Transverse colon (tissue), 4 donors: ENCODE measurements around the gene COL4A1. TPM values are rescaled to one million over a fixed set of nuclear protein-coding genes. Genes with fewer than 3 reads are reported as not detected.

Experiments
- DNase-seq: peaks from one replicate; pipeline ENCODE4 v3.0.0-alpha.2; 2019
- H3K27ac ChIP-seq, 4 donors: fragments of 200-600 bp; sonication (generic); 2 replicates each; pipeline ENCODE4 v1.5.1; 2016 to 2018; ENCODE audit warnings: inconsistent platforms in 4 of 4
- H3K27me3 ChIP-seq: fragments of 200-600 bp; sonication (generic); 2 replicates; pipeline ENCODE4 v1.5.1; 2017; ENCODE audit warnings: inconsistent platforms
- H3K36me3 ChIP-seq, 4 donors: fragments of 200-600 bp; sonication (generic); 2 replicates each; pipeline ENCODE4 v1.5.1; 2017 to 2019; ENCODE audit warnings: inconsistent platforms in 4 of 4
- H3K4me1 ChIP-seq, 4 donors: fragments of 200-600 bp; sonication (generic); 2 replicates each; pipeline ENCODE4 v1.5.1; 2017 to 2020; ENCODE audit warnings: inconsistent platforms in 4 of 4
- H3K4me3 ChIP-seq, 4 donors: fragments of 200-600 bp; sonication (generic); 1 replicate in 1 of 4; 2 replicates in 3 of 4; pipeline versions ENCODE4 v1.5.1 to v1.6.1; 2017 to 2019; ENCODE audit warnings: inconsistent platforms in 4 of 4
- H3K9me3 ChIP-seq, 2 donors: fragments of 200-600 bp; sonication (generic); 2 replicates each; pipeline ENCODE4 v1.5.1; 2017 to 2019; ENCODE audit warnings: inconsistent platforms in 2 of 2
- CTCF ChIP-seq, 5 experiments: fragments of 200-600 bp in 3 of 5; fragments of 450-650 bp in 2 of 5; sonication (generic) in 3 of 5; IDR thresholded peaks; 1 replicate in 2 of 5; 2 replicates in 3 of 5; pipeline ENCODE4 v1.5.1; 2016 to 2017; ENCODE audit warnings: antibody characterized with exemption in 5 of 5, inconsistent platforms in 3 of 5, mild to moderate bottlenecking in 2 of 5, moderate library complexity in 1 of 5
- EP300 ChIP-seq: sonication (generic); formaldehyde crosslinking; IDR thresholded peaks from one replicate; pipeline ENCODE4 v1.6.1; 2017; ENCODE audit warnings: antibody characterized with exemption, low read depth
- POLR2A ChIP-seq: fragments of 450-650 bp; IDR thresholded peaks from one replicate; pipeline ENCODE4 v1.6.1; 2016; ENCODE audit warnings: antibody characterized with exemption, mild to moderate bottlenecking, moderate library complexity
- POLR2AphosphoS5 ChIP-seq, 3 donors: sonication (generic); formaldehyde crosslinking; IDR thresholded peaks; one replicate each; pipeline ENCODE4 v1.6.1; 2016; ENCODE audit warnings: antibody characterized with exemption in 3 of 3
- WGBS, 2 donors: methylation state at CpG; one replicate each; pipeline ENCODE4 v1.1.5; 2018; ENCODE audit warnings: low coverage in 1 of 2; 5-methylcytosine and 5-hydroxymethylcytosine counted together
- in situ Hi-C, 4 donors: fragments of 200-750 bp; cut with MboI; loops; one replicate each; pipeline versions ENCODE4 v1.15.0 to v1.15.1; 2017; ENCODE audit warnings: low sequenced_read_pairs in 3 of 4, low pct_ligation_motif_present in 1 of 4, low pct_unique_long_range_greater_than_20kb in 1 of 4
- intact Hi-C: fragments of 100-400 bp; cut with DNase I; formaldehyde crosslinking; loops from one replicate; pipeline ENCODE4 v1.15.1; 2023; ENCODE audit warnings: low total_unique reads
- total RNA-seq, 4 donors: library from RNA; depleted of rRNA; stranded (reverse); fragments of >200 nt; gene quantifications; one replicate each; pipeline ENCODE4 v1.1.0, GENCODE V29; 2016

Gene COL4A1
- total RNA-seq, 4 donors from 2014 or later: 46.4 to 180 (median 99.2) TPM

- Histone ChIP-seq H3K27me3 (no peaks in the 10 kb centered on the region), H3K9me3 (no peaks in the 10 kb centered on the region), H3K27ac (peak overlapping the region in 1 of 4 donors; percentile 19), H3K36me3 (peaks cover 0 to 6% (median 0%) of the 10 kb centered on the region in 4 donors), H3K4me3 (no peak overlapping the region), H3K4me1 (peaks cover 0 to 3% (median 0%) of the 10 kb centered on the region in 4 donors)
- no peak for DNase-seq
- in situ Hi-C loops (no loop called here), intact Hi-C loops (no loop called here)
- 70 to 72% methylated on average over 9 to 10 of the region's 10 CpGs for WGBS, 2 donors
- TF ChIP-seq CTCF (IDR thresholded peaks at IDR 0.05) (no peak), POLR2A (no peak), POLR2AphosphoS5 (IDR thresholded peaks at IDR 0.05) (no peak), EP300 (no peak)
Measured at GRCh38 chr13:110161112-110161882, 145.7 kb downstream of the COL4A1 start.

GRCh38 chr13:110158226-110158625, 148.7 kb downstream of the COL4A1 start:
- no peak for DNase-seq
- Histone ChIP-seq H3K9me3 (no peaks in the 10 kb centered on the region), H3K27me3 (no peaks in the 10 kb centered on the region), H3K4me1 (peaks cover 0 to 3% (median 0%) of the 10 kb centered on the region in 4 donors), H3K27ac (no peak overlapping the region), H3K4me3 (no peak overlapping the region), H3K36me3 (peaks cover 0 to 13% (median 3%) of the 10 kb centered on the region in 4 donors)
- in situ Hi-C loops (no loop called here), intact Hi-C loops (no loop called here)
- TF ChIP-seq POLR2AphosphoS5 (IDR thresholded peaks at IDR 0.05) (no peak), EP300 (no peak), POLR2A (no peak), CTCF (IDR thresholded peaks at IDR 0.05) (no peak)
- 63% methylated on average over 2 of the region's 2 CpGs; no CpG with 5 or more reads in 1 of the 2 donors for WGBS, 2 donors

GRCh38 chr13:110157718-110158117, 149.2 kb downstream of the COL4A1 start:
- WGBS, 2 donors: 88% methylated on average over 1 of the region's 1 CpG; no CpG with 5 or more reads in 1 of the 2 donors
- Histone ChIP-seq H3K27ac (no peak overlapping the region), H3K27me3 (no peaks in the 10 kb centered on the region), H3K4me1 (peaks cover 0 to 3% (median 0%) of the 10 kb centered on the region in 4 donors), H3K36me3 (peaks cover 0 to 13% (median 1%) of the 10 kb centered on the region in 4 donors), H3K9me3 (no peaks in the 10 kb centered on the region), H3K4me3 (no peak overlapping the region)
- intact Hi-C loops: no loop called here
- DNase-seq: no peak
- no peak for TF ChIP-seq EP300
- TF ChIP-seq CTCF (IDR thresholded peaks at IDR 0.05): no peak
- TF ChIP-seq POLR2AphosphoS5 (IDR thresholded peaks at IDR 0.05): no peak
- TF ChIP-seq POLR2A: no peak
- in situ Hi-C loops: no loop called here

- H3K27ac ChIP-seq: peak overlapping the region in 1 of 4 donors; percentile 5
- TF ChIP-seq POLR2AphosphoS5 (IDR thresholded peaks at IDR 0.05): no peak
- no peak for TF ChIP-seq CTCF (IDR thresholded peaks at IDR 0.05)
- TF ChIP-seq POLR2A: no peak
- no peak for TF ChIP-seq EP300
- no peaks in the 10 kb centered on the region for H3K27me3 ChIP-seq
- H3K4me1 ChIP-seq: peaks cover 0 to 3% (median 0%) of the 10 kb centered on the region in 4 donors
- DNase-seq: no peak
- H3K9me3 ChIP-seq: no peaks in the 10 kb centered on the region
- in situ Hi-C loops (no loop called here), intact Hi-C loops (no loop called here)
- 67 to 76% methylated on average over 3 to 5 of the region's 5 CpGs for WGBS, 2 donors
- H3K4me3 ChIP-seq: no peak overlapping the region
- H3K36me3 ChIP-seq: peaks cover 0 to 13% (median 0%) of the 10 kb centered on the region in 4 donors
Measured at GRCh38 chr13:110156301-110157049, 150.5 kb downstream of the COL4A1 start.
